ENCODE data around the gene DRD3. TPM values are rescaled to one million over a fixed set of nuclear protein-coding genes. Genes with fewer than 3 reads are reported as not detected.

Gene DRD3
- total and polyA plus RNA-seq, 7 donors: not detected

GRCh38 chr3:114221165-114221880 is 42.5 kb upstream of the DRD3 start:
- peaks cover 12% of the 10 kb centered on the region for H3K9me3 ChIP-seq
- DNase-seq: no peak
- no peak for ATAC-seq
- H3K36me3 ChIP-seq (ENCODE audit: insufficient read depth in 1 of 2, low read depth in 1 of 2): no peaks in the 10 kb centered on the region
- WGBS, 3 donors: 80 to 82% (median 81%) methylated on average over 9 of the region's 9 CpGs
- no peaks in the 10 kb centered on the region for H3K27me3 ChIP-seq (ENCODE audit: insufficient read depth in 3 of 3, low read length in 2 of 3)
- no peaks in the 10 kb centered on the region for H3K4me1 ChIP-seq
- no peak overlapping the region for H3K27ac ChIP-seq
- no peak for TF ChIP-seq CTCF (IDR thresholded peaks at IDR 0.05)
- no peak overlapping the region for H3K4me3 ChIP-seq
- intact Hi-C loops (cut with DNase I): no loop called here

DNA sequence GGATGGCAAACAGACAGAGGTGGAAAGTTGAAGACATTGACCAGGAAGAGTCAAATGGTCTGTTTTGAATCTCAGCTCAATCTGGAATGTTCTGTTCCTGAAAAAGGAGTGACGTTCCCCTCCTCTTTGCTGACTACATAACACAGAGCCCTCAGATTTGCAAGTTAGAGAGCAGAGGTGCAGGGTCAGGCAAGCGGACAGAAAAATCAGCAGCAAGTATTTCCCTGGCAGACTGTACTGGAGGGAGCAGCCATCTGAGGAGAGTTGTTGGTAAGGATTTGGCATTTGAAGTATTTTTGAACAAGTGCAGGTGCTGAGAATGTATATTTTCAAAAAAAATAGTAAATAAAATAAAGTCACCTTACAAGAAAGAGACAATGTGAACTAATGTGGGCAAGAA is 40.9 kb upstream of the DRD3 start:
- DNase-seq (no peak), ATAC-seq (no peak)
- no peaks in the 10 kb centered on the region for H3K27me3 ChIP-seq (ENCODE audit: insufficient read depth in 3 of 3, low read length in 2 of 3)
- H3K4me1 ChIP-seq: no peaks in the 10 kb centered on the region
- TF ChIP-seq CTCF (IDR thresholded peaks at IDR 0.05): no peak
- H3K9me3 ChIP-seq: peaks cover 4% of the 10 kb centered on the region
- 60 to 70% (median 69%) methylated on average over 2 of the region's 2 CpGs for WGBS, 3 donors
- intact Hi-C loops (cut with DNase I): no loop called here
- H3K4me3 ChIP-seq: no peak overlapping the region
- no peaks in the 10 kb centered on the region for H3K36me3 ChIP-seq (ENCODE audit: insufficient read depth in 1 of 2, low read depth in 1 of 2)
- H3K27ac ChIP-seq: no peak overlapping the region

GRCh38 chr3:114218578-114219185 is 39.8 kb upstream of the DRD3 start:
- WGBS, 3 donors: 69 to 76% (median 73%) methylated on average over 12 of the region's 12 CpGs
- Histone ChIP-seq H3K4me3 (no peak overlapping the region), H3K27me3 (ENCODE audit: insufficient read depth in 3 of 3, low read length in 2 of 3) (no peaks in the 10 kb centered on the region), H3K9me3 (no peaks in the 10 kb centered on the region), H3K36me3 (ENCODE audit: insufficient read depth in 1 of 2, low read depth in 1 of 2) (no peaks in the 10 kb centered on the region), H3K4me1 (no peaks in the 10 kb centered on the region), H3K27ac (no peak overlapping the region)
- ATAC-seq: no peak
- DNase-seq: no peak
- intact Hi-C loops (cut with DNase I): no loop called here
- no peak for TF ChIP-seq CTCF (IDR thresholded peaks at IDR 0.05)

DNA sequence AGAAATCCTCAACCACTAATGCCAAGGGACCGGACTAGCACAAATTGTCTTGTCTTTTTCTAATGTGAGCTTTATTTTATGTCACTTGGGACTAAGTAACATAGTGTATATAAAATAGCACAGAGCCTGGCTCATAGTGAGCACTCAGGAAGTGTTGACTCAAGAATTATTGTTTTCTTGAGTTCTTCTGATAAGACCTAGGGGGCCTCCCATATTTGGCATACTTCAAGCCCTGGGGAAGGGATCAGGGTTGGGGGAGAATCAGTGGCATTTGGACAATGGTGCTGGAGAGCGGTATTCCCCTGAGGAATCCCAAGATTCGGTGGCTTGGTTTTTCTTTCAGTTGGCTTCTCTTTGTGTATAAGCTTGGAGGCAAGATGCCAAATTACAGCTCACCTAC is 39.2 kb upstream of the DRD3 start:
- intact Hi-C loops (cut with DNase I): no loop called here
- Histone ChIP-seq H3K4me1 (no peaks in the 10 kb centered on the region), H3K36me3 (ENCODE audit: insufficient read depth in 1 of 2, low read depth in 1 of 2) (no peaks in the 10 kb centered on the region), H3K4me3 (no peak overlapping the region), H3K27me3 (ENCODE audit: insufficient read depth in 3 of 3, low read length in 2 of 3) (no peaks in the 10 kb centered on the region), H3K27ac (no peak overlapping the region), H3K9me3 (no peaks in the 10 kb centered on the region)
- TF ChIP-seq CTCF (IDR thresholded peaks at IDR 0.05): no peak
- ATAC-seq: no peak
- no peak for DNase-seq
- WGBS, 3 donors: 80 to 83% (median 83%) methylated on average over 3 of the region's 3 CpGs

GRCh38 chr3:114217266-114217665 is 38.4 kb upstream of the DRD3 start:
- no peak for TF ChIP-seq CTCF (IDR thresholded peaks at IDR 0.05)
- no peak overlapping the region for H3K27ac ChIP-seq
- no peaks in the 10 kb centered on the region for H3K36me3 ChIP-seq (ENCODE audit: insufficient read depth in 1 of 2, low read depth in 1 of 2)
- ATAC-seq (no peak), DNase-seq (no peak)
- H3K9me3 ChIP-seq: no peaks in the 10 kb centered on the region
- H3K27me3 ChIP-seq (ENCODE audit: insufficient read depth in 3 of 3, low read length in 2 of 3): no peaks in the 10 kb centered on the region
- intact Hi-C loops (cut with DNase I): no loop called here
- H3K4me1 ChIP-seq: no peaks in the 10 kb centered on the region
- H3K4me3 ChIP-seq: no peak overlapping the region

All from psoas muscle (tissue), 8 donors.